Hair follicle dermal papilla cell (primary cell): ENCODE measurements around the gene OLFML3. TPM values are rescaled to one million over a fixed set of nuclear protein-coding genes. Genes with fewer than 3 reads are reported as not detected.

Experiments used
- total RNA-seq: library from RNA; depleted of rRNA; stranded (reverse); fragments of >200 nt; gene quantifications from 2 replicates; pipeline ENCODE4 v1.2.3, GENCODE V29; 2012

Gene OLFML3
- 264 TPM in 2 replicates for total RNA-seq

GRCh38 chr1:113978863-113979702, at the start of gene OLFML3:
TSS of gene OLFML3 (plus strand) at chr1:113979474. CDS start at chr1:113979517, 43 bp downstream.

Other genes with a start within 250 kb of the OLFML3 start
- 33.9 and 40.1 TPM in 2 replicates for gene PHTF1, start 220.0 kb upstream of the OLFML3 start, total RNA-seq
- 9.5 and 12.5 TPM in 2 replicates for gene RSBN1, start 167.0 kb upstream of the OLFML3 start, total RNA-seq
- 1.3 and 1.7 TPM in 2 replicates for gene PTPN22, start 107.8 kb upstream of the OLFML3 start, total RNA-seq
- gene BCL2L15, start 91.9 kb upstream of the OLFML3 start, total RNA-seq = 0.12 and 0.16 TPM in 2 replicates
- 14.0 and 17.0 TPM in 2 replicates for gene AP4B1, start 74.7 kb upstream of the OLFML3 start, total RNA-seq
- gene DCLRE1B, start 74.1 kb upstream of the OLFML3 start, total RNA-seq = 4.4 and 4.9 TPM in 2 replicates
- gene HIPK1, start 50.1 kb upstream of the OLFML3 start, total RNA-seq = 33.2 and 36.5 TPM in 2 replicates
- under 0.01 TPM in 1 of 2 replicates, not detected in the other for gene SYT6, start 174.4 kb downstream of the OLFML3 start, total RNA-seq